Measurements from ENCODE around the gene ZBTB45. TPM values are rescaled to one million over a fixed set of nuclear protein-coding genes. Genes with fewer than 3 reads are reported as not detected.
"Not testable (repeated sequence)": the region's sequence is repeated elsewhere in the genome, so short reads cannot be mapped to it uniquely, and the experiment has no call there.

The ZBTB45 gene
- total RNA-seq, 1 donor from 2014 or later = 3.7 TPM

DNA sequence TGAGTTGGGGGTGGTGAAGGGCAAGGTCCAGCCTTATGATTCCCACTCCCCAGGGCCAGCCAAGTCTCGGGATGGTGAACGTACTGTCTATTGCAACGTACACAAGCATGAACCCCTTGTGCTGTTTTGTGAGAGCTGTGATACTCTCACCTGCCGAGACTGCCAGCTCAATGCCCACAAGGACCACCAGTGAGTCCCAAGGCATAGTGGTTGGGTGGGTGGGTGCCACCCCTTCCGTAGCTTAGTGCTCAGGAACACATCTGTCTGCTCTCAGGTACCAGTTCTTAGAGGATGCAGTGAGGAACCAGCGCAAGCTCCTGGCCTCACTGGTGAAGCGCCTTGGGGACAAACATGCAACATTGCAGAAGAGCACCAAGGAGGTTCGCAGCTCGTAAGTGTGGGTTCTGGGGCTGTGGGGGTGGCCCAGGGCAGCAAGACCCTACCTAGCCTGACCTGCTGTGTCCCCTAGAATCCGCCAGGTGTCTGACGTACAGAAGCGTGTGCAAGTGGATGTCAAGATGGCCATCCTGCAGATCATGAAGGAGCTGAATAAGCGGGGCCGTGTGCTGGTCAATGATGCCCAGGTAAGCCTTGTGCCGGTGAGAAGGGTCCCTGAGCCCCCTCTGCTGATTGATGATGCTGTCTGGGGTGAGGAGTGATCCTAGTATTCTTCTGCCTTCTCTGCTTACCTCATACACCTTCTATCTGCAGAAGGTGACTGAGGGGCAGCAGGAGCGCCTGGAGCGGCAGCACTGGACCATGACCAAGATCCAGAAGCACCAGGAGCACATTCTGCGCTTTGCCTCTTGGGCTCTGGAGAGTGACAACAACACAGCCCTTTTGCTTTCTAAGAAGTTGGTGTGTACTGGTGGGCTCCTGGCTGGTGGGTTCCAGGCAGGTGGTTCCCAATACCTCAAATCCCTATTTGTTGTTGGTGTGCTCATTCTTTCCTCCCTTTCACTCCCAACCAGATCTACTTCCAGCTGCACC lies 28.0 kb upstream of the ZBTB45 start:
- Histone ChIP-seq H3K36me3 (ENCODE audit: control insufficient read depth in 3 of 3, insufficient read depth in 3 of 3, low read length in 3 of 3) (peaks cover 58 to 64% (median 64%) of the 10 kb centered on the region in 3 donors), H3K9ac (ENCODE audit: low read depth in 1 of 3, low read length in 3 of 3) (peak overlapping the region in 1 of 3 donors; percentile 16), H3K4me1 (ENCODE audit: control insufficient read depth in 3 of 3, insufficient read depth in 3 of 3, low read length in 3 of 3) (peaks cover 27 to 32% (median 27%) of the 10 kb centered on the region in 3 donors), H3K27ac (ENCODE audit: low read depth, low read length) (no peak overlapping the region), H3K27me3 (ENCODE audit: control insufficient read depth in 3 of 3, insufficient read depth in 3 of 3, low read length in 3 of 3) (peaks cover 0 to 2% (median 2%) of the 10 kb centered on the region in 3 donors), H3K4me3 (ENCODE audit: low read length in 3 of 3) (no peak overlapping the region), H3K9me3 (ENCODE audit: control insufficient read depth in 3 of 3, low read length in 3 of 3) (no peaks in the 10 kb centered on the region)

DNA sequence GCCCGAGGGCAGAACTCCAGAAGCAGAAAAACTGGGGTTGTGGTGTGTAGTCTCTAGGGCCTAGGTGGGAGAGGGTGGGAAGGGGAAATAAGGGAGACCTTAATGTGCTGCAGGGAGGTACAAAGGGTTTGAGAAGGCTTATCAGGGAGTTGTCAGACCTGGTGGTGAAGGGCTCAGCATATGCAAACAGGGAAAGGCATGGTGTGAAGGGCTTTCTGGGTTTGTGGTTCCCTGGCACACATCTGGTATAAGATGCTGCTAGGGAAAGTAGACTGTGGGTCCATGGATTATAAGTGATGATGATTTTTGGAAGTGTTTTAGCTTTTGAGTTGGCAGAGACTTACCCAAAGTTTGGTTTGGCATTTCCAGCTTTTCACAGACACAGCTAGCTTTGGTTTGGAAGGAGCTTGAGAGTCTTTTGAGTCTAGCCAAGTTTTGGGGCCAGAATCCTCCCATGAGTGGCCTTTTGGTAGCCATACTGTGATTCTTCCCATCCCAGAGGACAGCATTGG lies 26.5 kb upstream of the ZBTB45 start:
- Histone ChIP-seq H3K4me3 (ENCODE audit: low read length in 3 of 3) (peak overlapping the region; percentile 82 to 86 (median 85)), H3K4me1 (ENCODE audit: control insufficient read depth in 3 of 3, insufficient read depth in 3 of 3, low read length in 3 of 3) (peaks cover 27 to 32% (median 27%) of the 10 kb centered on the region in 3 donors), H3K36me3 (ENCODE audit: control insufficient read depth in 3 of 3, insufficient read depth in 3 of 3, low read length in 3 of 3) (peaks cover 44 to 50% (median 49%) of the 10 kb centered on the region in 3 donors), H3K27me3 (ENCODE audit: control insufficient read depth in 3 of 3, insufficient read depth in 3 of 3, low read length in 3 of 3) (peaks cover 0 to 5% (median 2%) of the 10 kb centered on the region in 3 donors), H3K9me3 (ENCODE audit: control insufficient read depth in 3 of 3, low read length in 3 of 3) (no peaks in the 10 kb centered on the region), H3K27ac (ENCODE audit: low read depth, low read length) (no peak overlapping the region), H3K9ac (ENCODE audit: low read depth in 1 of 3, low read length in 3 of 3) (peak overlapping the region; percentile 71 to 92 (median 82))

DNA sequence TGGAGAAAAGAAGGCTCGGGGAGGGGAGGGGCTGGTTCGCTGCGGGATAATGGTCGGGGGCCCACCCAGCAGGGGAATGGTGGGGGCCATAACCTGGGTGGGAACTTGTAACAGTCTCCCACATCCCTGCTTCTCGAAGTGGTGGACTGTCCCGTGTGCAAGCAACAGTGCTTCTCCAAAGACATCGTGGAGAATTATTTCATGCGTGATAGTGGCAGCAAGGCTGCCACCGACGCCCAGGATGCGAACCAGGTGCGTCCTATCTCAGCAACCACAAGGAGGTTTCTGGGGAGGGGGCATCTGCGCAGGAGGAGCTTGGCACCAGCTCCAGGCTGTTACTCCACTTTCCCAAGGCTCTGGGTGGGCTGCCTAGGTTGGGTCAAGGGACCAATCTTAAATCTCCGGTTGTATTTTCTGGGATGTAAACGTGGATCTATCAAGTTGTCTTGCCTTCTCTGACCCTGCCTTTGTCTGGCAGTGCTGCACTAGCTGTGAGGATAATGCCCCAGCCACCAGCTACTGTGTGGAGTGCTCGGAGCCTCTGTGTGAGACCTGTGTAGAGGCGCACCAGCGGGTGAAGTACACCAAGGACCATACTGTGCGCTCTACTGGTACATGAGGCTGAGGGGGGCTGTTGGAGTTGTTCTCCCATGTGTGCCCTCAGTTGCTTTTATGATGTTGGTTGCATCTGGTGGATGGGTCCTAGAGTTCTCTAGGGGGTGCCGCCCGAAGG lies 25.8 kb upstream of the ZBTB45 start:
- H3K9ac ChIP-seq (ENCODE audit: low read depth in 1 of 3, low read length in 3 of 3) = peak overlapping the region; percentile 71 to 92 (median 82)
- H3K27me3 ChIP-seq (ENCODE audit: control insufficient read depth in 3 of 3, insufficient read depth in 3 of 3, low read length in 3 of 3) = peaks cover 2 to 7% (median 2%) of the 10 kb centered on the region in 3 donors
- no peaks in the 10 kb centered on the region for H3K9me3 ChIP-seq (ENCODE audit: control insufficient read depth in 3 of 3, low read length in 3 of 3)
- H3K4me1 ChIP-seq (ENCODE audit: control insufficient read depth in 3 of 3, insufficient read depth in 3 of 3, low read length in 3 of 3) = peaks cover 27 to 32% (median 27%) of the 10 kb centered on the region in 3 donors
- H3K4me3 ChIP-seq (ENCODE audit: low read length in 3 of 3) = peak overlapping the region; percentile 82 to 86 (median 85)
- H3K36me3 ChIP-seq (ENCODE audit: control insufficient read depth in 3 of 3, insufficient read depth in 3 of 3, low read length in 3 of 3) = peaks cover 37 to 44% (median 43%) of the 10 kb centered on the region in 3 donors
- peak overlapping the region; percentile 47 for H3K27ac ChIP-seq (ENCODE audit: low read depth, low read length)

DNA sequence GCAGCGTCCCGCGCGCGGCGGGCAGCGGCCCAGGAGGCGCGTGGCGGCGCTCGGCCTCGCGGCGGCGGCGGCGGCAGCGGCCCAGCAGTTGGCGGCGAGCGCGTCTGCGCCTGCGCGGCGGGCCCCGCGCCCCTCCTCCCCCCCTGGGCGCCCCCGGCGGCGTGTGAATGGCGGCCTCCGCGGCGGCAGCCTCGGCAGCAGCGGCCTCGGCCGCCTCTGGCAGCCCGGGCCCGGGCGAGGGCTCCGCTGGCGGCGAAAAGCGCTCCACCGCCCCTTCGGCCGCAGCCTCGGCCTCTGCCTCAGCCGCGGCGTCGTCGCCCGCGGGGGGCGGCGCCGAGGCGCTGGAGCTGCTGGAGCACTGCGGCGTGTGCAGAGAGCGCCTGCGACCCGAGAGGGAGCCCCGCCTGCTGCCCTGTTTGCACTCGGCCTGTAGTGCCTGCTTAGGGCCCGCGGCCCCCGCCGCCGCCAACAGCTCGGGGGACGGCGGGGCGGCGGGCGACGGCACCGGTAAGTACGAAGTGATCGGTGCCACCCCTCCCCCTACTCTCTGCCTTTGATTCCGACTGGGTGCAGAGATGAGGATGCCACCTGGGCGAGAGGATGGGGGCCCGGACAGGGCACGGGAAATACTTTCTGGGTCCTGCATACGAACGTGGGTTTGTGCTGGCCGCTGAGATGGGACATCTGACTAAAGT lies 25.1 kb upstream of the ZBTB45 start:
- peak overlapping the region; percentile 82 to 86 (median 85) for H3K4me3 ChIP-seq (ENCODE audit: low read length in 3 of 3)
- H3K9ac ChIP-seq (ENCODE audit: low read depth in 1 of 3, low read length in 3 of 3) = peak overlapping the region; percentile 71 to 92 (median 82)
- H3K36me3 ChIP-seq (ENCODE audit: control insufficient read depth in 3 of 3, insufficient read depth in 3 of 3, low read length in 3 of 3) = peaks cover 30 to 37% (median 36%) of the 10 kb centered on the region in 3 donors
- H3K27ac ChIP-seq (ENCODE audit: low read depth, low read length) = peak overlapping the region; percentile 94
- H3K4me1 ChIP-seq (ENCODE audit: control insufficient read depth in 3 of 3, insufficient read depth in 3 of 3, low read length in 3 of 3) = peaks cover 27 to 32% (median 27%) of the 10 kb centered on the region in 3 donors
- H3K27me3 ChIP-seq (ENCODE audit: control insufficient read depth in 3 of 3, insufficient read depth in 3 of 3, low read length in 3 of 3) = peaks cover 2 to 8% (median 4%) of the 10 kb centered on the region in 3 donors
- H3K9me3 ChIP-seq (ENCODE audit: control insufficient read depth in 3 of 3, low read length in 3 of 3) = no peaks in the 10 kb centered on the region

DNA sequence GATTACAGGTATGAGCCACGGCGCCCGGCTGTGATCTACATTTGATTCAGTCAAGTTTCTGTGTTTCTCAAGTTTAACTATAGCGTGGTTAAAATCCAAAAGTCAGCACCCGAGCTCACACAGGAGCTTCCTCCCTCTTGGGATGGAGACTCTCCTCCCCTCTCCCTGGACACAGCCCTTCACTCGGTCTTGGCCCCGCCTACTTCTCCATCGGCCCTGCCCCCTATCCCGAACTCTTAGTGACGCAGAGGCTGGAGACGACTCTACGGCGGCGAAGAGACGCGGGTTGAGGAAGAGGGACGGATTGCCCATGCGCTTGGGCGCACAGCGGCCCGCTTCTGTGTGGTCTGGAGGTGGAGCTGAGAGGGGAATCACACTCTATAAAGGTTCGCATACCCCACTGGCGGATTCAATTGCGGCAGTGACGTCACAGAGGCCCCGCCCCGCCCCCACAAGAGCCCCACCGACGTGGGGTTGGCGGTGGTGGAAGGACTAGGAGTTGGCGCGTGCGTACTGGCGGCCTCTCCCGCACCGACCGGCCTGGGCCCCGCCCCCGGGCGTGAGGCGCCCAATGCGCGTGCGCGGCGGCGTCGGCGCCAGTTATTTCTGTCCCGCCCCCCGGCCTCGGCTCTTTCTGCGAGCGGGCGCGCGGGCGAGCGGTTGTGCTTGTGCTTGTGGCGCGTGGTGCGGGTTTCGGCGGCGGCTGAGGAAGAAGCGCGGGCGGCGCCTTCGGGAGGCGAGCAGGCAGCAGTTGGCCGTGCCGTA lies 24.4 kb upstream of the ZBTB45 start, which contains the start of gene TRIM28:
TSS of gene TRIM28 (plus strand) at position 239 of the 765 bp plus-strand sequence. CDS start 694 bp downstream, outside the sequence.
- H3K36me3 ChIP-seq (ENCODE audit: control insufficient read depth in 3 of 3, insufficient read depth in 3 of 3, low read length in 3 of 3) = peaks cover 23 to 30% (median 29%) of the 10 kb centered on the region in 3 donors
- H3K4me1 ChIP-seq (ENCODE audit: control insufficient read depth in 3 of 3, insufficient read depth in 3 of 3, low read length in 3 of 3) = peaks cover 27 to 32% (median 27%) of the 10 kb centered on the region in 3 donors
- H3K27me3 ChIP-seq (ENCODE audit: control insufficient read depth in 3 of 3, insufficient read depth in 3 of 3, low read length in 3 of 3) = peaks cover 2 to 11% (median 10%) of the 10 kb centered on the region in 3 donors
- H3K4me3 ChIP-seq (ENCODE audit: low read length in 3 of 3) = peak within 1 kb of the TSS; percentile 83 to 88 (median 85)
- peak within 1 kb of the TSS; percentile 82 to 92 (median 84) for H3K9ac ChIP-seq (ENCODE audit: low read depth in 1 of 3, low read length in 3 of 3)
- H3K9me3 ChIP-seq (ENCODE audit: control insufficient read depth in 3 of 3, low read length in 3 of 3) = no peaks in the 10 kb centered on the region
- peak within 1 kb of the TSS; percentile 94 for H3K27ac ChIP-seq (ENCODE audit: low read depth, low read length)

DNA sequence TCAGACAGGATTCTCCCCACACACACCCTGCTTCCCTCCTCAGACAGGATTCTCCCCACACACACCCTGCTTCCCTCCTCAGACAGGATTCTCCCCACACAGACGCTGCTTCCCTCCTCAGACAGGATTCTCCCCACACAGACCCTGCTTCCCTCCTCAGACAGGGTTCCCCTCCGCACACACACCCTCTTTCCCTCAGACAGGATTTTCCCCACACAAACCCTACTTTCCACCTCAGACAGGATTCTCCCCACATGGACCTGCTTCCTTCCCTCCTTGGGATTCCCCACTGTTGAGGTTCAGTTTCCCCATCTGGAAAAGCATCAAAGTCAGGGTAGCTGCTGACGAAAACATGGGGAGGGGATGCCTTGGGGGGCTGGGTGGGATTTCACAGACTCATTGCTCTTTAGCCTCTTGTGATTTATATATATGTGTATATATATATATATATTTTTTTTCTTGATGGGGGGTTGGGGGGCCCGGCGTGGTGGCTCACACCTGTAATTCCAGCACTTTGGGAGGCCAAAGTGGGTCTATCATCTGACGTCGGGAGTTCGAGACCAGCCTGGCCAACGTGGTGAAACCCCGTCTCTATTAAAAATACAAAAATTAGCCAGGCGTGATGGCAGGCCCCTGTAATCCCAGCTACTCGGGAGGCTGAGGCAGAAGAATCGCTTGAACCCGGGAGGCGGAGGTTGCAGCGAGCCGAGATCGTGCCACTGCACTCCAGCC lies 23.2 kb upstream of the ZBTB45 start:
- not testable (repeated sequence) for H3K9me3 ChIP-seq (ENCODE audit: control insufficient read depth in 3 of 3, low read length in 3 of 3); H3K9ac ChIP-seq (ENCODE audit: low read depth in 1 of 3, low read length in 3 of 3); H3K27ac ChIP-seq (ENCODE audit: low read depth, low read length); H3K4me3 ChIP-seq (ENCODE audit: low read length in 3 of 3)
- peaks cover 29 to 32% (median 30%) of the 10 kb centered on the region in 3 donors for H3K4me1 ChIP-seq (ENCODE audit: control insufficient read depth in 3 of 3, insufficient read depth in 3 of 3, low read length in 3 of 3)
- peaks cover 12 to 19% (median 17%) of the 10 kb centered on the region in 3 donors for H3K36me3 ChIP-seq (ENCODE audit: control insufficient read depth in 3 of 3, insufficient read depth in 3 of 3, low read length in 3 of 3)
- peaks cover 7 to 19% (median 15%) of the 10 kb centered on the region in 3 donors for H3K27me3 ChIP-seq (ENCODE audit: control insufficient read depth in 3 of 3, insufficient read depth in 3 of 3, low read length in 3 of 3)

DNA sequence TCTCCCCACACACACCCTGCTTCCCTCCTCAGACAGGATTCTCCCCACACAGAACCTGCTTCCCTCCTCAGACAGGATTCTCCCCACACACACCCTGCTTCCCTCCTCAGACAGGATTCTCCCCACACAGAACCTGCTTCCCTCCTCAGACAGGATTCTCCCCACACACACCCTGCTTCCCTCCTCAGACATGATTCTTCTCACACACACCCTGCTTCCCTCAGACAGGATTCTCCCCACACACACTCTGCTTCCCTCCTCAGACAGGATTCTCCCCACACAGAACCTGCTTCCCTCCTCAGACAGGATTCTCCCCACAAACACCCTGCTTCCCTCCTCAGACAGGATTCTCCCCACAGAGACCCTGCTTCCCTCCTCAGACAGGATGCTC lies 19.6 kb upstream of the ZBTB45 start:
- peaks cover 18 to 31% (median 26%) of the 10 kb centered on the region in 3 donors for H3K27me3 ChIP-seq (ENCODE audit: control insufficient read depth in 3 of 3, insufficient read depth in 3 of 3, low read length in 3 of 3)
- H3K36me3 ChIP-seq (ENCODE audit: control insufficient read depth in 3 of 3, insufficient read depth in 3 of 3, low read length in 3 of 3); H3K4me3 ChIP-seq (ENCODE audit: low read length in 3 of 3); H3K4me1 ChIP-seq (ENCODE audit: control insufficient read depth in 3 of 3, insufficient read depth in 3 of 3, low read length in 3 of 3); H3K27ac ChIP-seq (ENCODE audit: low read depth, low read length); H3K9me3 ChIP-seq (ENCODE audit: control insufficient read depth in 3 of 3, low read length in 3 of 3); H3K9ac ChIP-seq (ENCODE audit: low read depth in 1 of 3, low read length in 3 of 3): not testable (repeated sequence)

Data from skeletal muscle tissue (tissue), 4 donors.